ENCODE measurements around the gene C6orf89.

Gene C6orf89

DNA sequence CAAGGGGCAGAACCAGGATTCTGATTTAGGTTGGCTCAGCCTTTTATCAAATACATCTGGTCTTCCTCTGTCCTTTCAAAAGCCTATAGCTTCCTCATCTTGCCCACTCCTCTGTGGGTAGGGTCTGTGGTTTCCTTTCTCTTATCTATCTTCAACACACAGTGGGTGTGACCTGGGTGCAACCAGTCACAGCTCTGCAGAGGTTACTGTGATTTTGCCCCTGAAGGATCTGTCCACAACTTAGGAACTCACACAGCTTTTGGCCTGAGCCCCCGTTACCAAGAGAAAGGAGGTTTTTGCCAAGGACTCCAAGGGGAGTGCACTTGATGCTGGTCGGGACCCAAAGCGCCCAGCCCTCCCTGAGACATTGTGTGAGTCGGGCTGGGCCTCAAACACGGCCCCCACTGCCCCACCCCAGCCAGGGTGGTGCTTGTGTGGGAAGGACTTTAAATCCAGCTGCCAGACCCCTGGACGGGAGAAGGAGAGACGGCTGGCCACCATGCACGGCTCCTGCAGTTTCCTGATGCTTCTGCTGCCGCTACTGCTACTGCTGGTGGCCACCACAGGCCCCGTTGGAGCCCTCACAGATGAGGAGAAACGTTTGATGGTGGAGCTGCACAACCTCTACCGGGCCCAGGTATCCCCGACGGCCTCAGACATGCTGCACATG lies 68.6 kb downstream of the C6orf89 start, which contains the start of gene PI16:
TSS of gene PI16 (plus strand) at position 477 of the 670 bp plus-strand sequence. CDS start at position 500, 23 bp downstream.
- FAIRE-seq = no peak

DNA sequence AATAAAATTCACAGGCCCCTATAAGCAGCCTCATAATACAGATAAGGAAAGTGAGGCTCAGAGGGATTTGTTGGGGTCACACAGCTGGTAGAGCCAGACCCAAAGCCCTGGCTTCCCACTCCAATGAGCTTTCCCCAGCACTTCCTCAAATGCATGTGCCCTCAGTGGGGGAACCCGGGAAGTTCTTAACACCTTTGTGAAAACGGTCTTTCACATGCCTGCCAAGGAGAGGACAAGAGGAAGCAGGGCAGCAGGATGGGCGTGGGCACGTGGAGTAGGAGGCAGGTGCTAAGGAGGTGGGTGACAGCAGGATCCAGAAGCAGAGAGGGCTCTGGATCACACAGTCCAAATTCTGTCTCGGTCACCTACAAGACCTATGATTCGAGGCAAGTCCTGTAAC lies 69.4 kb downstream of the C6orf89 start:
- no peak for FAIRE-seq

DNA sequence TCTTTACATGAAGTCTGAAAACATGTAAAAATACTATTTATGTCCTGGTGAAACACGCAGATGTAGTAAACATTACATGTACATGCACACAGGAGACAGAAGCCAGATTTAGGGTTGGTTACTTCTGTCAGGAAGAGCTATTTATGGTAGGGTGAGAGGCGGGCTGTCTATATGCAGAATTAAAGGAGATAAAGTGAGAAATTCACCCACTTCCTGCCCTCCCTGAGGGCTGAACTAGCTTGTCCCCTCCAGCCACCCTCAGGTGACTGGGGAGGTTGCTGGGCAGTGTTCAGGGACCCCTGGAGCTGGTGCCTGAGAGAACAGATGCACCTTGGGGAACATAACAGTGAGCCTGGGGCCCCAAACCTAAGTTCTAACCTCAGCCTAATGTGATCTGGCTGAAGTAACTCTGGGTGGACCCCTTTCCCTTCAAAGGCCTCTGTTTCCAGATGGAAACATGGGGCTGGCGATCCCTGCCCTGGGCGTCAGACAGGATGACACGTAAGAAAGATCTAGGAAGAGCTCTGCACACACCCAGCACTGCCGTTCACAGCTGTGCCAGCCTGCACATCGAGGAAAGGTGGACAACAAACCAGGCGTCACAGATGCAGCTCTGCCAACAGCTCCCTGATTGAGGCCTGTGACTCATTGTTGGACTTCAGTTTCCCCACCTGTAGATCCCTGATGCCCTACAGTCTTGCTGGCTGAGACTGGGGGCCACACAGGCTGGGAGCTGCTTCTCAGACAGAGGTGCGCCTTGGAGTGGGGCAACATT lies 70.1 kb downstream of the C6orf89 start:
- FAIRE-seq = no peak

DNA sequence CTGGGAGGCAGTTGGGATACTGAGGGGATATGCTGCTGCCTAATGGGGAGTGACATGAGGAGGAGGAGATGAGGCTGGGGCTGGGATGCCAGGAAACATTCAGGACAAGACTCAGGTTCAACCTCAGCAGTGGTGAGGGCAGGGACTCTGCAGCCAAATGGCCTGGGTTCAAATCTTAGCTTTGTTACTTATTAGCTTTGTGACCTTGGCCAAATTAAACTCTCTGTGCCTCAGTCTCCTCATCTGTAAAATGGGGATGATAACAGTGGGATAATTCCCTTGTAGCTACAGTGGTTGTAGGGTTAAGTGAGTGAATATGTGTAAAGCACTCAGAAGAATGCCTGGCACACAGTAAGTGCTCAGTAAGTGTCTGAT lies 70.7 kb downstream of the C6orf89 start:
- no peak for FAIRE-seq

DNA sequence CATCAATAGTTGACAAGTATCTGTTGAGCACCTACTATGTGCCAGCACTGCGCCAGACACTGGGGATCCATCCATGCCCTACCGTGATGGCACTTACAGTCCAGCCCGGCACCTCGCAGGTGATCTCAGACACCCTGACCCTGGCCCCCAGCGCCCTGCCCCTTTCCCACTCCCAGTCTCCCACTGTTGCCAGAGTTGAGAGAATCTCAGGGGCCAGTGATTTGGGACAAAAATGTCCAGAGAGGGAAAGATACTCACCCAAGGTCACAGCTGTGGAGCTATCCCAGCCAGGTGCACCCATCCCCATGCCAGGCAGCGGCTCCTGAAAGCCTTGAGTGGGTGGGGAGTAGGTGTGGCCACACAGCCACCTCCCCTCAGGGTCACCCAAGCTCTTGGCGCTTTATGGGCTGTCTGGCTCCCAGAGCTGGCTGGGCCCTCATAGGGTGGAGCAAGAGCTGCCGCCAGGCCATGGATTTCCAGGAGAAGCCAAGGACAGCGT lies 72.1 kb downstream of the C6orf89 start:
- FAIRE-seq = no peak

DNA sequence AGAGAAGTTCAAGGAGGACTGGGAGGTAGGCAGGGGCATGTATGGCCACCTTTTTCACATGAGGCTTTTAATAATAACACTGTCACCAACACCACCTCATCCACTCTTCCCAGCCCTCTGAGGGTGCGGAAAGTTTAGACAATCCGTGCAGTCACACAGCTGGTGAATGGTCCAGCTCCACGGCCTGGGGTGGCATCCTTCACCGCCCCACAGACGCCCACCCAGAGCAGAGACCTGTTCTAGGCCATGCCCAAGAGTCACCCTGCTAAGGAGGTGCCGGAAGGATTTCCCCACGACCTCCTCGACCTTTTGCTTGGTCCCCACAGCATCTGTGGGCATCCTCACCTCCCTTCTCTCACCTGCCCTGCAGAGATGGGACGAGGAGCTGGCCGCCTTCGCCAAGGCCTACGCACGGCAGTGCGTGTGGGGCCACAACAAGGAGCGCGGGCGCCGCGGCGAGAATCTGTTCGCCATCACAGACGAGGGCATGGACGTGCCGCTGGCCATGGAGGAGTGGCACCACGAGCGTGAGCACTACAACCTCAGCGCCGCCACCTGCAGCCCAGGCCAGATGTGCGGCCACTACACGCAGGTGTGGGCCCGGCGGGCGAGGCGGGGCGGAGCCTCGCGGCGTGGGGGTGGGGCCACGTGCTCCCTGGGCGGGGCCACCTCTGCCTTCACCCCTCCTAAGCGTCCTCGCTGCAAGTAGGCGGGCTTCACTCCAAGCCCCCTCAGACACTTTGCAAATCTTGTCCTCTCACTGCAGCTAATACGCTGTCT lies 73.2 kb downstream of the C6orf89 start:
- no peak for FAIRE-seq

DNA sequence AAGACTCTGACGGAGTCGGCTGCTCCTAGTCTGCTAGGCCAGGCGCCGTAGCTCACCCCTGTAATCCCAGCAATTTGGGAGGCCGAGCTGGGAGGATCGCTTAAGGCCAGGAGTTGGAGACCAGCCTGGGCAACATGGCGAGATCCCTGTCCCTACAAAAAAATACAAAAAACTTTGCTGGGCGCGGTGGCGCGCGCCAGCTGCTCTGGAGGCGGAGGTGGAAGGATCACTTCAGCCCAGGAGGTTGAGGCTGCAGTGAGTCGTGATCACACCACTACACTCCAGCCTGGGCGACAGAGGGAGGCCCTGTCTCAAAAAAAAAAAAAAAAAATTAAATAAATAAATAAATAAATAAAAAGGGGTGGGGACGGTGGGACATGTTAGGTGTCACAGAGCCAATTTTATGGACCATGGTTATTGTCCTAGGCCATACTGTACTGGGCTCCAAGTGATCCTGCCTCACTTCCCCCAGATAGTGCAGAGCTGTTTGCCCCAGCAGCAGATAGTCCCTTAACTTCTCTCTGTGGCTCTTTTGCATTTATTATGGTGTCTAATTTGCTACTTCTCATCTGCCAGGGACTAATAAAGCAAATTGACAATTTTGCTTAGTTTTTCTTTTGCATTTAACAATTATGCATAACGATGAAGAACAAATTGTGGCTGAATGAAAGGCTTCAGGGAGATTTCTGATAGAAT lies 74.0 kb downstream of the C6orf89 start:
- FAIRE-seq = no peak

DNA sequence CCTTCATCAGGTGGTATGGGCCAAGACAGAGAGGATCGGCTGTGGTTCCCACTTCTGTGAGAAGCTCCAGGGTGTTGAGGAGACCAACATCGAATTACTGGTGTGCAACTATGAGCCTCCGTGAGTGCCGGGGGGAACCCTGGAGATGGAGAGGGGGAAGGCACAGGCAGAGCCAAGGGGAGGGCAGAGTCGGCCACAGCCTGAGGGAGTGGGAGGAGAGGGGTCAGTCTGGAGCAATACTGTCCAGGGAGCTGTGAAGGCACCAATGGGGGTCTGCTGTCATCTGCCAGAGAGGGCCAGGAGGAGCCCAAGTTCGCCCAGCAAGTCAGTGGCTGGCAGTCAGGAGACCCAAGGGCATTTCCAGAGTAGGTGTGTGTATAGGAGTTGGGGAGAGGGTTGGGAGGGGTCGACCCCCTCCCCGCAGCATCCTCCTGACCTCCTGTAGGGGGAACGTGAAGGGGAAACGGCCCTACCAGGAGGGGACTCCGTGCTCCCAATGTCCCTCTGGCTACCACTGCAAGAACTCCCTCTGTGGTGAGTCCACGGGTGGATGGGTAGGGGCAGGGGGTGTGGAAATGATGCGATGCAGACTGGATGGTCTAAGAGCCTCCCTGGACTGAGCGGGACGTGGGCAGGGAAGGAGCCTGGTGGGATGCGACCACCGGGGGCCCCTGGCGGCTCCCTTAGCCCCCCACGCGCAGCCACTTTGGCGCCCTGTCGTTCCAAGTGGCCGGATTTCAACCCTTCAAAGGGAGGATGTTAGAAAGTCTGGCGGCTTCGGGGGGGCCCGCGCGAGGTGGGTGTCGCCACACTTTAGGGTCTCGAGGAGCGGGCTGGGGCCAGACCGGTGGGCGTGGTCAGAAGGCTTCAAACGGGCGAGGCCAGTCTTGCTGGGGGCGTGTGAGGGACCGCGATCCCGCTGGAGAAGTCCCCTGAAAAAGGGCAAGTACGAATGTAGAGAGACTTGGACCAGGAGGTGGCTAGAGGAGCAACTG lies 76.0 kb downstream of the C6orf89 start:
- FAIRE-seq = no peak

DNA sequence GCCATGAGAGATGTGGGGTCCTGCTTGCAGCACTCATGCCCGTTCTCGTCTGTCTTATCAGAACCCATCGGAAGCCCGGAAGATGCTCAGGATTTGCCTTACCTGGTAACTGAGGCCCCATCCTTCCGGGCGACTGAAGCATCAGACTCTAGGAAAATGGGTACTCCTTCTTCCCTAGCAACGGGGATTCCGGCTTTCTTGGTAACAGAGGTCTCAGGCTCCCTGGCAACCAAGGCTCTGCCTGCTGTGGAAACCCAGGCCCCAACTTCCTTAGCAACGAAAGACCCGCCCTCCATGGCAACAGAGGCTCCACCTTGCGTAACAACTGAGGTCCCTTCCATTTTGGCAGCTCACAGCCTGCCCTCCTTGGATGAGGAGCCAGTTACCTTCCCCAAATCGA lies 77.1 kb downstream of the C6orf89 start:
- no peak for FAIRE-seq

DNA sequence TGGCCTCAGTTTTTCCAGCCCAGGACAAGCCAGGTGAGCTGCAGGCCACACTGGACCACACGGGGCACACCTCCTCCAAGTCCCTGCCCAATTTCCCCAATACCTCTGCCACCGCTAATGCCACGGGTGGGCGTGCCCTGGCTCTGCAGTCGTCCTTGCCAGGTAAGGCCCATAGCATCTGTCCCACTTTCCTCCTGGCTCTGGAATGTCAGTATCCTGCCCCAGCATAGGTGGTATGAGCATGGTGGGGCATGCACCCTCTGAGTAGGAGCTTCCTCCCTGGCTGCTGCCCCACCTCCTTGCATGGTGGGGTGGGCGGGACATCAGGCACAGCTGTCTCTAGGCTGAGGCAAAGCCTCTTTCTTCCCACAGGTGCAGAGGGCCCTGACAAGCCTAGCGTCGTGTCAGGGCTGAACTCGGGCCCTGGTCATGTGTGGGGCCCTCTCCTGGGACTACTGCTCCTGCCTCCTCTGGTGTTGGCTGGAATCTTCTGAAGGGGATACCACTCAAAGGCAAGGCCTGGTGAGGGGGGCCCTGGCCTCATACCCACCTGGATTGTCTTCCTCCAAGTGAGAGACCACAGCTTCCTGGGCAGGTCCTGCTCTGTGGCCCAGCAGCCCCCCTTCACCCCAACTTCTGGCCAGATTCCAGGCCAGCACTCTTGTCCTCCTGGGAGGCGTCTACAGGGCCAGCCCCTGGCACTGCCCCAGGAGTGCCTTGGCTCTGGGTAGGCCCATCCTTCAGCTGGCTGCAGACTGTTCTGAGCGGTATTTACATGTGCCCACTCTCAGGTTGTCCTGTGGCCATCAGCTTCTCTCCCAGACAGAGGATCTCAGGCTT lies 77.9 kb downstream of the C6orf89 start:
- FAIRE-seq = no peak

DNA sequence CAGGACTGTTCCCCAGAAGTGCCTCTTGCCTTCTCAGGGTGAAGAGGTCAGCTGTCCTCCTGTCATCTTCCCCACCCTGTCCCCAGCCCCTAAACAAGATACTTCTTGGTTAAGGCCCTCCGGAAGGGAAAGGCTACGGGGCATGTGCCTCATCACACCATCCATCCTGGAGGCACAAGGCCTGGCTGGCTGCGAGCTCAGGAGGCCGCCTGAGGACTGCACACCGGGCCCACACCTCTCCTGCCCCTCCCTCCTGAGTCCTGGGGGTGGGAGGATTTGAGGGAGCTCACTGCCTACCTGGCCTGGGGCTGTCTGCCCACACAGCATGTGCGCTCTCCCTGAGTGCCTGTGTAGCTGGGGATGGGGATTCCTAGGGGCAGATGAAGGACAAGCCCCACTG lies 78.6 kb downstream of the C6orf89 start:
- no peak for FAIRE-seq

DNA sequence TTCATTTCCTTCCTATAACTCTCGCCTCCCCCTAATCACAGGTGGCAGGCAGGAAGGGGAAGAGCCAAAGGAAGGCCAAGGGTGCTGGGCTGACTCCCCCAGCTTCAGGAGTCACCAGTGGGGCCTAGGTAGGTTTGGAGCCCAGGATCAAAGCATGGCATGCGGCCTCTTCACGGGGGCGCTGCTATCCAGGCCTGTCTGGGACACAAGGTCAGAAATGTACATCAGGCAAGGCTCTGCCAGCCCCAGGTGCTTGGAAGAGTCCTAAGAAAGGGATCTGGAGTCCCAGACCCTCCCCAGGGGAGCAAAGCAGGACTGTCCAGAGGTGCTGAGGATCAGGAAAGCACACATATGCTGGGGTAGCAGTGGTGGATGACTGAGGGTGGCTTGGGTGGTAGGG lies 79.2 kb downstream of the C6orf89 start:
- no peak for FAIRE-seq

DNA sequence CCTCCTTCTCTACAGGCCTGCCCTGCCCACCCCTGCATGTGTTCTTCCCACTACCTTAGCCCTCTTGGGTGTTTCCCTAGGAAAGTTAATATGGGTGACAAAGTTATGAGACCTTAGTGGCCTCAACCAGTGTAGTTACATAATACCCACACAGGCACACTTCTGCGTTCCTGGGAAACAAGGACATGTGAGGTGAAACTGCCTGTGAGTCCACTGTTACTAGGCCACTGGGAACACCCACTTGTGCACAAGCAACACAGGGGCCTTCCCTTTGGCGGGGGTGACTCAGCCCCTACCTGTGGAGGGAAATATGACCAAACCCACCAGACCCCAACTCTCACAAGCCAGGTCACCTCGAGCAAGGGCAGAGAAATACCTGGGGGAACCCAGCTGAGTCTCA lies 81.5 kb downstream of the C6orf89 start:
- no peak for FAIRE-seq

DNA sequence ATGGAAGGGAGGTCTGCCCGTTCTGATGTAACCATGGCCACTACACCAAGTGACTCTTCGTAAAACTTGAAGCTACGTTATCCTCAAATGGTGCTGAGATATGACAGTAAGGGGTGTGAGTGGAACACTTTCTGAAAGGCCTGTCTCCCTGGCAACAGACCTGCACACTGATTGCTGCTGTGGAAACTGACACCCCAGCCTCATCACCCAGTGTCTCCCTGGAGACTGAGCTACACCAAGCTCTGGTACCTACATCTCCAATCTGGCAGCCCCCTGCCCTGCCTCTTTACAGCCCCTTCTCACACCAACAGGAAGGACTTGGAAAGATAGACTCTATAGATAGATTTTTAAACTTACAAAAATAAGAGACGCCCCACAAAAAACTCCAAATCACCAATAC lies 82.0 kb downstream of the C6orf89 start:
- FAIRE-seq = no peak

DNA sequence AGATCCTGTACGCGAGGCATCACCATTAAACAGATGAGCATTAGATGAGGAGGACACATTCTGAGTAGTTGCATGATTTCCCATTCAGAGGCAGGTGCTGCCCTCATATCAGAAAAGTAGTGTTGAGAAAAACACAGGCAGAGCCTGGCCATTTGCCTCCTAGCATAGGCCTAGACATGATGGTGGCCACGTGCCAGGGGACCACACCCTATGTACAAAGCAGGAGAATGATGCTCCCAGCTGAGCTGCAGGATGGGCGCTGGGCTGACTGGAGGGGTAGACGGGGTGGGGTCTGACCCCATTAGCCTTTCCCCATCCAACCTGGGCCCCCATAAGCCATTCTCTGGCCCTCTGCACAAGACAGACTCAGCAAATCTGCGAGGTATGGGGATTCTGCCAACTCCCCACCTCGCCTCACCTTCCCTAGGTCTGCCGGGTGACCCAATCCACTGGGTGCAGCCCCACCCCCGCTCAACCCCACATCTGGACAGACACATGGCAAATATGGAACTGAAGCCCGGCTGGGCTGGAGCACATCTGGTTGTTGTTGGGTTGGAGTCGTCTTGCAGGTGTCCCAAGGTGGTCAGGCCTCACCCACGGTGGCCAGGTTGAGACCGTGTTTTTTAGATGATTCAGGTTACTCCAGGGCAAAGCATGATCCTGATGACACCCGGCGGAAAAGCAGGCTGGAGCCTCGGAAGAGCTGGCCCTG lies 82.7 kb downstream of the C6orf89 start:
- FAIRE-seq = no peak

DNA sequence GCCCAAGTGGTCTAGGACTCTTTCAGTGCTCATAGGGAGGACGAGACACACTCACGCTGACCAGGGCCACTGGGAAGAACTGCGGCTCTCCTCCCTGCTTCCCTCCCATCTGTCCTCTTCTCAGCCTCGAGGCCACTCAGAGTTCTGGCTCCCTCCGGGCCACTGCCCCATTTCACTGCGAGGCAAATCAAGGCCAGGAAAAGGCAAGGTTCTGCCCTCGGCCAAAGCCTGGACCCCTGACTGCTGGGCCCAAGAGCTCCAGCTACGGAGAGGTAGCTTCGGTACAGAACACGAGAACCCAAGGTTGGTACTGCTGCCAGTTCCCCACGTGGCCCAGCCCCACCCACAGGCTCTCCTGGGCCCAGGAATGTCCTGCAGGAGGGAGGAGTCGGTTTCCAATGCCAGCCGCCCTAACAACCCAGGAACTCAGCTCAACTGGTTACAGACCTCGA lies 83.5 kb downstream of the C6orf89 start:
- FAIRE-seq = no peak

DNA sequence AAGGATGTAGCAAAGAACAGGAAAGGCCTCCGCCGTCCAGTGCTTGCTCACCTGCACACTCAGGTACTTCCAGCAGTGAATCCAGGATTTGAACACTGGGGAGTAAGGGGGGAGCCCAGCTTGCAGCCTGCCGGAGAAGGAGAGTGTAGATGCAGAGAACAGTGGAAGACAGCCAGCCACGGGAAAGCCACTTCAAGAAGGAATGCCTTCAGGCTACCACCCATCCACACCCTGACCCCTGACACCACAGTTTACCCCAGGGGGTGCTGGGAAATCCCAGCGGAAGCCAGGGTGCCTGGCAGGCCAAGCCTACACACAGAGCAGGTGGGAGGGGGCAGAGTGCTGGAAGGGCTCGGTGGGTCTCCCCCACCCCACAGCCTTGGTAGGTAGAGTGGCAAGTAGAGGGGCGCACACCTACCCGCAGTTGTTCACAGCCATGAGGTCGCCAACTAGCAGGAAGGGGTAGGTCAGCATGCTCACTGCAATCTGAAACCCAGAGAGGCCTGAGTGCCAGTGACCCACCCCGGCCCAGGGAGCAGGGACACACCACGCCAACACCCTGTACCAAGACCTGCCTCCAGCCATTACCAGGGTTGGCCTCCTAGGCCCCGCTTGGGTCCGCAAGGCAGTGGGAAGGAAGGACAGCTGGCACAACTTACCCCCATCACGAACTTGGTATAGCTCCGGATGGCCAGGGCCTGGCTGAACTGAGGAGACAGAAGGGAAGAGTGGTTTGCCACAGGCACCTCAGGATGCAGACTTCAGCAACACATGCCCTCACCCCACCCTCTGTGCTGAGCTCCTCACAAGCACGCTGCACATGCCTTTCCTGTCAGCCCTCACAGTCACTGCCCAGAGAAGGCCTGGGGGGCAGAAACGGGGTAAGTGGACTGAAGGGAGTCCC lies 84.5 kb downstream of the C6orf89 start:
- no peak for FAIRE-seq

DNA sequence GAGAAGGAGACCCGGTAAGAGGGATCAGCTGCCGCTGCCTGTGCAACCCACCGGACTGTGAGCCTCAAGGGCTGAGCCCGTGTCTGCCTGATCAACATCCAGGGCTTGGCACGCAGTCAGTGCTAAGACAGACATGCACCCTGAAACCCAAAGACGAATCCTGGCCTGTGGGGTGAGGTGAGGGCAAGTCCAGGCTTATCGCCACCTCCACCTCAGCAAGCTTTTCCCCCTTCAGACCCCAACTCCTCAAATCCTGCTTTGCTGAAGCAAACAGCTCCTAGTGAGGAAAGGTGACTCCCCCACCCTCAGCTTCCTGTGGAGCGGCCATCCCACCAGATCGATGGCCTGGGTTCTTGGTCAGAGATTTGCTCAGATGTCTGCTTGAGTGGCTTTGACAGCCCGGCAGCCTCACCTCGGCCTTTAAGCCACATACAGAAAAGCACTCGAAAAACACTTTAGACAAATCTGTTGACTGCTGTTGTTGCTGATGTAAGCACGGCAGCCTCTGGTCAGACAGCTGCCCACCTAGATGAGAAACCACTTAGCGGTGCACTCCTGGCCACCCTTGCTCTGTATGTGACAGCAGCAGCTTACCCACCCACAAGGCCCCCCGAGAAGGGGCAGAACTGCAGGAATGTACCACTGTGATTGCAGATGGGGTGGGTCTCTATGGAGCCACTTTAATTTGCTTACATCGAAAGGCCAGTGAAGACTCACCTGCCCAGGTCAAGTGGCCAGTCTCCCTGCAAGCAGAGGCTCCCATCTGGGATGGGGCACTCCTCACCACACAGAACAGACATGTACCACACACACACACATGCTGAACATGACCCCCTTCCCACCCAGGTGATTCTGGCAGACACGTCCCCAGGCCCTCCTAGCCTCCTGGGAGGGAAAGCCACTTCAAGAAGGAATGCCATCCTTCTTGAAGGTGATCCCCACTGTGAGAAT lies 85.4 kb downstream of the C6orf89 start:
- FAIRE-seq = no peak

Measured in TTC549 (cell line).